WTC11 (cell line): ENCODE measurements around the gene TRMU. TPM values are rescaled to one million over a fixed set of nuclear protein-coding genes. Genes with fewer than 3 reads are reported as not detected.

Experiments used
- ATAC-seq: fragments of 200-7000 bp; cut with Tn5 transposase; 2 replicates; pipeline ENCODE4 v1.10.0; 2021; ENCODE audit warnings: mild to moderate bottlenecking, moderate library complexity
- CTCF ChIA-PET: fragments of 300-600 bp; sonication (Branson Sonifier 250); formaldehyde crosslinking; loops from one replicate; lab custom pipeline; 2021; ENCODE audit warnings: antibody characterized with exemption; lab: Charles Lee
- POLR2A ChIA-PET: fragments of 350-600 bp; sonication (Branson Sonifier 250); formaldehyde crosslinking; loops from one replicate; lab custom pipeline; 2021; ENCODE audit warnings: antibody characterized with exemption; lab: Charles Lee
- DNase-seq: peaks from one replicate; pipeline ENCODE4 v3.0.0; 2021; ENCODE audit warnings: low spot score
- H3K27ac Mint-ChIP-seq: 2 replicates; pipeline ENCODE4 v1.8.0; 2021; ENCODE audit warnings: mixed read lengths
- H3K27me3 Mint-ChIP-seq: 2 replicates; pipeline ENCODE4 v1.8.0; 2021; ENCODE audit warnings: low read depth, mild to moderate bottlenecking, moderate library complexity, mixed read lengths
- H3K36me3 Mint-ChIP-seq: 2 replicates; pipeline ENCODE4 v1.8.0; 2021; ENCODE audit warnings: mixed read lengths
- H3K4me1 Mint-ChIP-seq: 2 replicates; pipeline ENCODE4 v1.8.0; 2022; ENCODE audit warnings: mixed read lengths
- H3K4me3 Mint-ChIP-seq: 2 replicates; pipeline ENCODE4 v1.8.0; 2021; ENCODE audit warnings: mild to moderate bottlenecking, moderate library complexity, mixed read lengths
- H3K9me3 Mint-ChIP-seq: 2 replicates; pipeline ENCODE4 v1.8.0; 2021; ENCODE audit warnings: mixed read lengths
- CBFB ChIP-seq: sonication (generic); formaldehyde crosslinking; IDR thresholded peaks from 2 replicates; pipeline ENCODE4 v1.8.1; 2022; ENCODE audit warnings: mild to moderate bottlenecking, low read depth, missing genetic modification reagents
- ELF4 ChIP-seq: sonication (generic); formaldehyde crosslinking; IDR thresholded peaks from 2 replicates; pipeline ENCODE4 v1.8.1; 2022; ENCODE audit warnings: low read depth, mild to moderate bottlenecking, moderate library complexity, missing genetic modification reagents
- EMX1 ChIP-seq: fragments of 250-450 bp; sonication (Bioruptor Pico); IDR thresholded peaks from 2 replicates; pipeline ENCODE4 v1.8.0; 2021; ENCODE audit warnings: mild to moderate bottlenecking
- ETV6 ChIP-seq: sonication (generic); formaldehyde crosslinking; IDR thresholded peaks from 2 replicates; pipeline ENCODE4 v1.8.1; 2022; ENCODE audit warnings: mild to moderate bottlenecking, missing genetic modification reagents
- HMGA2 ChIP-seq: fragments of 250-450 bp; sonication (Bioruptor Pico); IDR thresholded peaks from 2 replicates; pipeline ENCODE4 v1.4.0; 2021; ENCODE audit warnings: mild to moderate bottlenecking, moderate library complexity
- JUN ChIP-seq: sonication (generic); formaldehyde crosslinking; IDR thresholded peaks from 2 replicates; pipeline ENCODE4 v1.8.0; 2023; ENCODE audit warnings: mild to moderate bottlenecking, missing genetic modification reagents
- NFYB ChIP-seq: sonication (generic); formaldehyde crosslinking; conservative IDR thresholded peaks from 2 replicates; pipeline ENCODE4 v1.8.0; 2022; ENCODE audit warnings: low read depth, missing genetic modification reagents
- NR3C1 ChIP-seq: sonication (generic); formaldehyde crosslinking; conservative IDR thresholded peaks from 2 replicates; pipeline ENCODE4 v1.8.1; 2023; ENCODE audit warnings: low read depth, mild to moderate bottlenecking, missing genetic modification reagents
- SOX15 ChIP-seq: fragments of 250-450 bp; sonication (Bioruptor Pico); IDR thresholded peaks from 2 replicates; pipeline ENCODE4 v1.9.0; 2021; ENCODE audit warnings: mild to moderate bottlenecking
- TEAD4 ChIP-seq: sonication (generic); formaldehyde crosslinking; IDR thresholded peaks from 2 replicates; pipeline ENCODE4 v1.8.0; 2022; ENCODE audit warnings: mild to moderate bottlenecking, missing genetic modification reagents
- TP53 ChIP-seq: sonication (generic); formaldehyde crosslinking; IDR thresholded peaks from 2 replicates; pipeline ENCODE4 v1.8.1; 2023; ENCODE audit warnings: mild to moderate bottlenecking, missing genetic modification reagents
- ZBTB21 ChIP-seq: sonication (generic); formaldehyde crosslinking; IDR thresholded peaks from 2 replicates; pipeline ENCODE4 v1.8.1; 2023; ENCODE audit warnings: mild to moderate bottlenecking, missing genetic modification reagents, borderline replicate concordance
- ZNF121 ChIP-seq: sonication (generic); formaldehyde crosslinking; IDR thresholded peaks from 2 replicates; pipeline ENCODE4 v1.8.0; 2023; ENCODE audit warnings: missing genetic modification reagents
- ZNF219 ChIP-seq: sonication (generic); formaldehyde crosslinking; IDR thresholded peaks from 2 replicates; pipeline ENCODE4 v1.8.0; 2023; ENCODE audit warnings: missing genetic modification reagents, mild to moderate bottlenecking, borderline replicate concordance
- ZNF232 ChIP-seq: sonication (generic); formaldehyde crosslinking; IDR thresholded peaks from 2 replicates; pipeline ENCODE4 v1.8.0; 2022; ENCODE audit warnings: mild to moderate bottlenecking, missing genetic modification reagents
- total RNA-seq: library from RNA; stranded (reverse); gene quantifications from 3 replicates; pipeline ENCODE4 v1.2.3, GENCODE V29; 2021
- TF ChIP-seq, protein P1 (sequence below): sonication (generic); formaldehyde crosslinking; IDR thresholded peaks from 2 replicates; pipeline ENCODE4 v1.8.0; 2023; ENCODE audit warnings: mild to moderate bottlenecking, missing genetic modification reagents
- TF ChIP-seq, protein P2 (sequence below): sonication (generic); formaldehyde crosslinking; IDR thresholded peaks from 2 replicates; pipeline ENCODE4 v1.8.0; 2023; ENCODE audit warnings: missing genetic modification reagents, mild to moderate bottlenecking, borderline replicate concordance
- TF ChIP-seq, protein P3 (sequence below): fragments of 250-450 bp; sonication (Bioruptor Pico); IDR thresholded peaks from 2 replicates; pipeline ENCODE4 v1.8.0; 2021; ENCODE audit warnings: mild to moderate bottlenecking
- TF ChIP-seq, protein P4 (sequence below): sonication (generic); formaldehyde crosslinking; IDR thresholded peaks from 2 replicates; pipeline ENCODE4 v1.8.0; 2022; ENCODE audit warnings: mild to moderate bottlenecking, missing genetic modification reagents
- TF ChIP-seq, protein P5 (sequence below): sonication (generic); formaldehyde crosslinking; IDR thresholded peaks from 2 replicates; pipeline ENCODE4 v1.8.1; 2023; ENCODE audit warnings: mild to moderate bottlenecking, missing genetic modification reagents
- TF ChIP-seq, protein P6 (sequence below): fragments of 250-450 bp; sonication (Bioruptor Pico); IDR thresholded peaks from 2 replicates; pipeline ENCODE4 v2.1.2; 2022; ENCODE audit warnings: mild to moderate bottlenecking, moderate library complexity

TRMU gene
- total RNA-seq, 1 experiment from 2014 or later, result 103 TPM

DNA sequence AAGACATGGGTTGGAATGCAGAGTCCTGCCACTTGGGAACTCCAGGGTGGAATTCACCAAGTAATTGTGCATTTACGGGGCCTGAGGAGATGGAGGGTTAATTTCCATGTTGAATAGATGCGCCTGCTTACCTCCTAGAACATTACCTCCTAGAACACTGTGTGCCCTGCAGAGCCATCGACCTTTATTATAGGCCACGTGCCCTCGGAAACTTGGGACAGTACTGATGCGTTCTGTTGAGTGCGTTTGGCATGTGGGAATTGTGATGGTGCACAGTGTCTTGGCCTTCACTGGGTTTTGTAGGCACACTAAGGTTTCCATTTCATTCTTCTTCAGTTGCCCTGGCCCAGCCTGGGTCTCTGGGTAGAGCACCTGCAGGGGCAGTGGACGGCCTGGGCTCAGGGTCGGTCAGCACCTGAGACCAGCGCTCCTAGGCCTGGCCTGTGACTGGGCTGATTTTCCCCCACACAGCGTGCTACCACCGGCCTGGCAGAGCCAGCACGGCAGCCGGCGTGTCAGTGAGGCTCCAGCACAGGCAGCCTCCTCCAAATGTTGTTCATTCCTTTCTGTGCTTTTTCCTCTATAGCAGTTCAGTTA lies 12.7 kb downstream of the TRMU start:
- H3K9me3 Mint-ChIP-seq, result no peaks in the 10 kb centered on the region
- ChIA-PET POLR2A (no interaction called here), CTCF (no interaction called here)
- H3K27ac Mint-ChIP-seq, result no peak overlapping the region
- no peak overlapping the region for H3K4me3 Mint-ChIP-seq
- TF ChIP-seq, protein P1, sequence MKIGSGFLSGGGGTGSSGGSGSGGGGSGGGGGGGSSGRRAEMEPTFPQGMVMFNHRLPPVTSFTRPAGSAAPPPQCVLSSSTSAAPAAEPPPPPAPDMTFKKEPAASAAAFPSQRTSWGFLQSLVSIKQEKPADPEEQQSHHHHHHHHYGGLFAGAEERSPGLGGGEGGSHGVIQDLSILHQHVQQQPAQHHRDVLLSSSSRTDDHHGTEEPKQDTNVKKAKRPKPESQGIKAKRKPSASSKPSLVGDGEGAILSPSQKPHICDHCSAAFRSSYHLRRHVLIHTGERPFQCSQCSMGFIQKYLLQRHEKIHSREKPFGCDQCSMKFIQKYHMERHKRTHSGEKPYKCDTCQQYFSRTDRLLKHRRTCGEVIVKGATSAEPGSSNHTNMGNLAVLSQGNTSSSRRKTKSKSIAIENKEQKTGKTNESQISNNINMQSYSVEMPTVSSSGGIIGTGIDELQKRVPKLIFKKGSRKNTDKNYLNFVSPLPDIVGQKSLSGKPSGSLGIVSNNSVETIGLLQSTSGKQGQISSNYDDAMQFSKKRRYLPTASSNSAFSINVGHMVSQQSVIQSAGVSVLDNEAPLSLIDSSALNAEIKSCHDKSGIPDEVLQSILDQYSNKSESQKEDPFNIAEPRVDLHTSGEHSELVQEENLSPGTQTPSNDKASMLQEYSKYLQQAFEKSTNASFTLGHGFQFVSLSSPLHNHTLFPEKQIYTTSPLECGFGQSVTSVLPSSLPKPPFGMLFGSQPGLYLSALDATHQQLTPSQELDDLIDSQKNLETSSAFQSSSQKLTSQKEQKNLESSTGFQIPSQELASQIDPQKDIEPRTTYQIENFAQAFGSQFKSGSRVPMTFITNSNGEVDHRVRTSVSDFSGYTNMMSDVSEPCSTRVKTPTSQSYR (CRISPR knock-in tag), result no peak
- no peak for TF ChIP-seq NFYB (CRISPR knock-in tag)
- no peak for TF ChIP-seq SOX15 (CRISPR knock-in tag)
- TF ChIP-seq, protein P2, sequence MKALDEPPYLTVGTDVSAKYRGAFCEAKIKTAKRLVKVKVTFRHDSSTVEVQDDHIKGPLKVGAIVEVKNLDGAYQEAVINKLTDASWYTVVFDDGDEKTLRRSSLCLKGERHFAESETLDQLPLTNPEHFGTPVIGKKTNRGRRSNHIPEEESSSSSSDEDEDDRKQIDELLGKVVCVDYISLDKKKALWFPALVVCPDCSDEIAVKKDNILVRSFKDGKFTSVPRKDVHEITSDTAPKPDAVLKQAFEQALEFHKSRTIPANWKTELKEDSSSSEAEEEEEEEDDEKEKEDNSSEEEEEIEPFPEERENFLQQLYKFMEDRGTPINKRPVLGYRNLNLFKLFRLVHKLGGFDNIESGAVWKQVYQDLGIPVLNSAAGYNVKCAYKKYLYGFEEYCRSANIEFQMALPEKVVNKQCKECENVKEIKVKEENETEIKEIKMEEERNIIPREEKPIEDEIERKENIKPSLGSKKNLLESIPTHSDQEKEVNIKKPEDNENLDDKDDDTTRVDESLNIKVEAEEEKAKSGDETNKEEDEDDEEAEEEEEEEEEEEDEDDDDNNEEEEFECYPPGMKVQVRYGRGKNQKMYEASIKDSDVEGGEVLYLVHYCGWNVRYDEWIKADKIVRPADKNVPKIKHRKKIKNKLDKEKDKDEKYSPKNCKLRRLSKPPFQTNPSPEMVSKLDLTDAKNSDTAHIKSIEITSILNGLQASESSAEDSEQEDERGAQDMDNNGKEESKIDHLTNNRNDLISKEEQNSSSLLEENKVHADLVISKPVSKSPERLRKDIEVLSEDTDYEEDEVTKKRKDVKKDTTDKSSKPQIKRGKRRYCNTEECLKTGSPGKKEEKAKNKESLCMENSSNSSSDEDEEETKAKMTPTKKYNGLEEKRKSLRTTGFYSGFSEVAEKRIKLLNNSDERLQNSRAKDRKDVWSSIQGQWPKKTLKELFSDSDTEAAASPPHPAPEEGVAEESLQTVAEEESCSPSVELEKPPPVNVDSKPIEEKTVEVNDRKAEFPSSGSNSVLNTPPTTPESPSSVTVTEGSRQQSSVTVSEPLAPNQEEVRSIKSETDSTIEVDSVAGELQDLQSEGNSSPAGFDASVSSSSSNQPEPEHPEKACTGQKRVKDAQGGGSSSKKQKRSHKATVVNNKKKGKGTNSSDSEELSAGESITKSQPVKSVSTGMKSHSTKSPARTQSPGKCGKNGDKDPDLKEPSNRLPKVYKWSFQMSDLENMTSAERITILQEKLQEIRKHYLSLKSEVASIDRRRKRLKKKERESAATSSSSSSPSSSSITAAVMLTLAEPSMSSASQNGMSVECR, result no peak
- TF ChIP-seq, protein P3, sequence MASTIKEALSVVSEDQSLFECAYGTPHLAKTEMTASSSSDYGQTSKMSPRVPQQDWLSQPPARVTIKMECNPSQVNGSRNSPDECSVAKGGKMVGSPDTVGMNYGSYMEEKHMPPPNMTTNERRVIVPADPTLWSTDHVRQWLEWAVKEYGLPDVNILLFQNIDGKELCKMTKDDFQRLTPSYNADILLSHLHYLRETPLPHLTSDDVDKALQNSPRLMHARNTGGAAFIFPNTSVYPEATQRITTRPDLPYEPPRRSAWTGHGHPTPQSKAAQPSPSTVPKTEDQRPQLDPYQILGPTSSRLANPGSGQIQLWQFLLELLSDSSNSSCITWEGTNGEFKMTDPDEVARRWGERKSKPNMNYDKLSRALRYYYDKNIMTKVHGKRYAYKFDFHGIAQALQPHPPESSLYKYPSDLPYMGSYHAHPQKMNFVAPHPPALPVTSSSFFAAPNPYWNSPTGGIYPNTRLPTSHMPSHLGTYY (CRISPR knock-in tag), result no peak
- TF ChIP-seq TEAD4 (CRISPR knock-in tag), result no peak
- TF ChIP-seq EMX1, result no peak
- no peak for ATAC-seq
- no peaks in the 10 kb centered on the region for H3K27me3 Mint-ChIP-seq
- H3K36me3 Mint-ChIP-seq, result peaks cover 81% of the 10 kb centered on the region
- DNase-seq, result no peak
- H3K4me1 Mint-ChIP-seq, result no peaks in the 10 kb centered on the region

DNA sequence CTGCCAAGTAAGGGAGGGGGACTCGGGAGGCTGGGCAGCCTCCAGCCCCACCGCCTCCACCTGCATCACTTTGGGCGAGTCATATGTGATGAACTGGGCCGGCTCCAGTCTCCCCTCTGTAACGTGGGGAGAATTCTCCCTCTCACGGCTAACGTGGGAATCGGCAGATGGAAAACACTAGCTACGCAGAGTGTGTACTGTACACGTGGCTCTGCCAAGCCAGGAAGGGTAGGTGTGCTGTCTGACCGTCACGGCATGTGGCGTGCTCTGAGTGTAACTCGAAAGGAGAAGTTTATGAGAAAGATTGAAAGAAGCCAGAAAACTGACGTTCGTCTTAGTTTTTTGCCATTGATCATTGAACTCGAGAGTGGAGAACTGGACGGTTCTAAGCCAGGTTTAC lies 13.7 kb downstream of the TRMU start:
- ATAC-seq (no peak), DNase-seq (no peak)
- no peak overlapping the region for H3K4me3 Mint-ChIP-seq
- no peak for TF ChIP-seq ZNF232 (CRISPR knock-in tag)
- TF ChIP-seq NR3C1 (CRISPR knock-in tag), result no peak
- TF ChIP-seq ZBTB21, result no peak
- TF ChIP-seq CBFB (CRISPR knock-in tag), result no peak
- no peak for TF ChIP-seq TP53 (CRISPR knock-in tag)
- no peak for TF ChIP-seq ZNF219 (CRISPR knock-in tag)
- TF ChIP-seq, protein P4, sequence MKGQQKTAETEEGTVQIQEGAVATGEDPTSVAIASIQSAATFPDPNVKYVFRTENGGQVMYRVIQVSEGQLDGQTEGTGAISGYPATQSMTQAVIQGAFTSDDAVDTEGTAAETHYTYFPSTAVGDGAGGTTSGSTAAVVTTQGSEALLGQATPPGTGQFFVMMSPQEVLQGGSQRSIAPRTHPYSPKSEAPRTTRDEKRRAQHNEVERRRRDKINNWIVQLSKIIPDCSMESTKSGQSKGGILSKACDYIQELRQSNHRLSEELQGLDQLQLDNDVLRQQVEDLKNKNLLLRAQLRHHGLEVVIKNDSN (CRISPR knock-in tag), result no peak
- no peak for TF ChIP-seq HMGA2
- TF ChIP-seq, protein P5, sequence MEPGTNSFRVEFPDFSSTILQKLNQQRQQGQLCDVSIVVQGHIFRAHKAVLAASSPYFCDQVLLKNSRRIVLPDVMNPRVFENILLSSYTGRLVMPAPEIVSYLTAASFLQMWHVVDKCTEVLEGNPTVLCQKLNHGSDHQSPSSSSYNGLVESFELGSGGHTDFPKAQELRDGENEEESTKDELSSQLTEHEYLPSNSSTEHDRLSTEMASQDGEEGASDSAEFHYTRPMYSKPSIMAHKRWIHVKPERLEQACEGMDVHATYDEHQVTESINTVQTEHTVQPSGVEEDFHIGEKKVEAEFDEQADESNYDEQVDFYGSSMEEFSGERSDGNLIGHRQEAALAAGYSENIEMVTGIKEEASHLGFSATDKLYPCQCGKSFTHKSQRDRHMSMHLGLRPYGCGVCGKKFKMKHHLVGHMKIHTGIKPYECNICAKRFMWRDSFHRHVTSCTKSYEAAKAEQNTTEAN, result no peak
- no peak for TF ChIP-seq ZNF121 (CRISPR knock-in tag)
- no peak for TF ChIP-seq JUN (CRISPR knock-in tag)
- TF ChIP-seq, protein P6, sequence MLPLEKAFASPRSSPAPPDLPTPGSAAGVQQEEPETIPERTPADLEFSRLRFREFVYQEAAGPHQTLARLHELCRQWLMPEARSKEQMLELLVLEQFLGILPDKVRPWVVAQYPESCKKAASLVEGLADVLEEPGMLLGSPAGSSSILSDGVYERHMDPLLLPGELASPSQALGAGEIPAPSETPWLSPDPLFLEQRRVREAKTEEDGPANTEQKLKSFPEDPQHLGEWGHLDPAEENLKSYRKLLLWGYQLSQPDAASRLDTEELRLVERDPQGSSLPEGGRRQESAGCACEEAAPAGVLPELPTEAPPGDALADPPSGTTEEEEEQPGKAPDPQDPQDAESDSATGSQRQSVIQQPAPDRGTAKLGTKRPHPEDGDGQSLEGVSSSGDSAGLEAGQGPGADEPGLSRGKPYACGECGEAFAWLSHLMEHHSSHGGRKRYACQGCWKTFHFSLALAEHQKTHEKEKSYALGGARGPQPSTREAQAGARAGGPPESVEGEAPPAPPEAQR (CRISPR knock-in tag), result no peak
- no peak for TF ChIP-seq ETV6
- no peak for TF ChIP-seq ELF4 (CRISPR knock-in tag)
- ChIA-PET POLR2A (no interaction called here), CTCF (no interaction called here)
- no peak overlapping the region for H3K27ac Mint-ChIP-seq
- H3K9me3 Mint-ChIP-seq, result no peaks in the 10 kb centered on the region
- peaks cover 75% of the 10 kb centered on the region for H3K36me3 Mint-ChIP-seq
- no peaks in the 10 kb centered on the region for H3K27me3 Mint-ChIP-seq
- no peaks in the 10 kb centered on the region for H3K4me1 Mint-ChIP-seq
